Panc1 (cell line): ENCODE measurements around the gene RHOXF2.
"Not testable (repeated sequence)": the region's sequence is repeated elsewhere in the genome, so short reads cannot be mapped to it uniquely, and the experiment has no call there.

Experiments
- POLR2AphosphoS5 ChIP-seq: IDR thresholded peaks from 2 replicates; pipeline ENCODE4 v1.6.1; 2012; ENCODE audit warnings: mild to moderate bottlenecking, low read depth, low read length, moderate library complexity
- SIN3A ChIP-seq: IDR thresholded peaks from 2 replicates; pipeline ENCODE4 v1.6.1; 2012; ENCODE audit warnings: low read depth, mild to moderate bottlenecking, low read length, moderate library complexity, borderline replicate concordance; ENCODE audit not compliant: insufficient read depth
- TF ChIP-seq, protein P1 (sequence below): fragments of 450-650 bp; IDR thresholded peaks from 2 replicates; pipeline ENCODE4 v1.5.1; 2017; ENCODE audit warnings: mild to moderate bottlenecking

DNA sequence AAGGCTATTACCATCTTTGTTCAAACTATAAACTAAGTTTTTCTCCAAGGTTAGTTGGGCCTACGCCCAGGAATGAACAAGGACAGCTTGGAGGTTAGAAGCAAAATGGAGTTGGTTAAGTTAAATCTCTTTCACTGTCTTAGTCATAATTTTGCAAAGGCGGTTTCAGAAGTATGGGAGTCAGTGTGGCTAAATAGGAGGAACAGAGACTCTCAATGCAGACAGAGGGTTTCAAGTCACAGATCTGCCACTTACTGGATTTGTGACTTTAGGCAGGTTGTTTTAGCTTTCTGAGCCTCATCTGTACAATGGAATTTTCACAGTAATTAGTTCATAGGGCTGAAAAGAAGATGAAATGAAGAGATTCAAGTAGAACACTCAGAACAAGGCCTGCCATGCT lies 35.3 kb downstream of the RHOXF2 start:
- TF ChIP-seq, protein P1, sequence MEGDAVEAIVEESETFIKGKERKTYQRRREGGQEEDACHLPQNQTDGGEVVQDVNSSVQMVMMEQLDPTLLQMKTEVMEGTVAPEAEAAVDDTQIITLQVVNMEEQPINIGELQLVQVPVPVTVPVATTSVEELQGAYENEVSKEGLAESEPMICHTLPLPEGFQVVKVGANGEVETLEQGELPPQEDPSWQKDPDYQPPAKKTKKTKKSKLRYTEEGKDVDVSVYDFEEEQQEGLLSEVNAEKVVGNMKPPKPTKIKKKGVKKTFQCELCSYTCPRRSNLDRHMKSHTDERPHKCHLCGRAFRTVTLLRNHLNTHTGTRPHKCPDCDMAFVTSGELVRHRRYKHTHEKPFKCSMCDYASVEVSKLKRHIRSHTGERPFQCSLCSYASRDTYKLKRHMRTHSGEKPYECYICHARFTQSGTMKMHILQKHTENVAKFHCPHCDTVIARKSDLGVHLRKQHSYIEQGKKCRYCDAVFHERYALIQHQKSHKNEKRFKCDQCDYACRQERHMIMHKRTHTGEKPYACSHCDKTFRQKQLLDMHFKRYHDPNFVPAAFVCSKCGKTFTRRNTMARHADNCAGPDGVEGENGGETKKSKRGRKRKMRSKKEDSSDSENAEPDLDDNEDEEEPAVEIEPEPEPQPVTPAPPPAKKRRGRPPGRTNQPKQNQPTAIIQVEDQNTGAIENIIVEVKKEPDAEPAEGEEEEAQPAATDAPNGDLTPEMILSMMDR: not testable (repeated sequence)
- TF ChIP-seq POLR2AphosphoS5, SIN3A: not testable (repeated sequence)
